H1 (cell line): Measurements from ENCODE around the gene LYRM4. TPM values are rescaled to one million over a fixed set of nuclear protein-coding genes. Genes with fewer than 3 reads are reported as not detected.

Experiments used
- CTCF ChIA-PET: fragments of 300-600 bp; sonication (Branson Sonifier 250); formaldehyde crosslinking; loops from one replicate; lab custom pipeline; 2021; ENCODE audit not compliant: partially characterized antibody; lab: Charles Lee
- POLR2A ChIA-PET: fragments of 300-600 bp; sonication (Branson Sonifier 250); formaldehyde crosslinking; loops from one replicate; lab custom pipeline; 2021; ENCODE audit warnings: inconsistent platforms; ENCODE audit not compliant: partially characterized antibody; lab: Charles Lee
- DNase-seq, 2 experiments: peaks; one replicate each; pipeline versions ENCODE4 v3.0.0 to v3.0.0-alpha.2; 2010 to 2022; ENCODE audit warnings: low spot score in 2 of 2, low read depth in 1 of 2, mixed read lengths in 1 of 2
- FAIRE-seq: peaks from 2 replicates; lab custom pipeline; 2011; peaks lifted over from hg19 to GRCh38; lab: Jason Lieb, UNC
- H2AFZ ChIP-seq: 2 replicates; pipeline ENCODE4 v1.8.1; 2012; ENCODE audit warnings: low read length, inconsistent platforms
- H2AK5ac ChIP-seq: 2 replicates; pipeline ENCODE4 v1.6.1; 2013; ENCODE audit warnings: low read depth, low read length
- H2BK120ac ChIP-seq: replicated peaks from 2 replicates; pipeline ENCODE3; 2013; ENCODE audit warnings: low read depth, low read length, inconsistent platforms
- H2BK12ac ChIP-seq: 2 replicates; pipeline ENCODE4 v1.6.1; 2013; ENCODE audit warnings: low read depth, low read length
- H2BK15ac ChIP-seq: 2 replicates; pipeline ENCODE4 v1.6.1; 2013; ENCODE audit warnings: low read length
- H2BK20ac ChIP-seq: 2 replicates; pipeline ENCODE4 v1.6.1; 2013; ENCODE audit warnings: low read length
- H2BK5ac ChIP-seq: 2 replicates; pipeline ENCODE4 v1.6.1; 2013; ENCODE audit warnings: low read depth, low read length
- H3K14ac ChIP-seq: 2 replicates; pipeline ENCODE4 v1.6.1; 2013; ENCODE audit warnings: inconsistent platforms; ENCODE audit not compliant: insufficient read length
- H3K18ac ChIP-seq: 2 replicates; pipeline ENCODE4 v1.6.1; 2013; ENCODE audit warnings: low read length; ENCODE audit errors: extremely low read depth
- H3K23ac ChIP-seq: 2 replicates; pipeline ENCODE4 v1.6.1; 2013; ENCODE audit warnings: inconsistent platforms; ENCODE audit not compliant: insufficient read length
- H3K23me2 ChIP-seq: 2 replicates; pipeline ENCODE4 v1.6.1; 2013; ENCODE audit warnings: low read depth, low read length
- H3K27ac ChIP-seq: 2 replicates; pipeline ENCODE4 v1.6.1; 2011; ENCODE audit warnings: low read depth, low read length, inconsistent platforms
- H3K27me3 ChIP-seq, 4 experiments: replicated peaks in 1 of 4; 1 replicate in 1 of 4; 2 replicates in 3 of 4; pipeline versions ENCODE4 v1.6.1 to v1.8.1; 2011 to 2013; ENCODE audit warnings: low read length in 3 of 4, mild to moderate bottlenecking in 3 of 4, inconsistent platforms in 2 of 4, mixed read lengths in 2 of 4, moderate library complexity in 1 of 4; ENCODE audit not compliant: control insufficient read depth in 3 of 4, insufficient read depth in 3 of 4; ENCODE audit errors: extremely low read depth in 1 of 4
- H3K36me3 ChIP-seq, 4 experiments: 2 replicates each; pipeline versions ENCODE4 v1.6.1 to v1.8.1; 2011 to 2013; ENCODE audit warnings: mild to moderate bottlenecking in 4 of 4, low read length in 3 of 4, moderate library complexity in 2 of 4, control low read depth in 1 of 4, inconsistent platforms in 1 of 4; ENCODE audit not compliant: insufficient read depth in 4 of 4, control insufficient read depth in 2 of 4
- H3K4ac ChIP-seq: replicated peaks from 2 replicates; pipeline ENCODE3; 2013; ENCODE audit warnings: low read length, low read depth, mixed read lengths, inconsistent platforms; ENCODE audit not compliant: insufficient read length
- H3K4me1 ChIP-seq, 4 experiments: replicated peaks in 1 of 4; 1 replicate in 1 of 4; 2 replicates in 3 of 4; pipeline versions ENCODE4 v1.6.1 to v1.8.1; 2011 to 2013; ENCODE audit warnings: low read length in 3 of 4, inconsistent platforms in 2 of 4, mixed read lengths in 1 of 4; ENCODE audit not compliant: insufficient read depth in 4 of 4, control insufficient read depth in 3 of 4
- H3K4me2 ChIP-seq, 2 experiments: 2 replicates each; pipeline versions ENCODE4 v1.6.1 to v1.8.1; 2011 to 2013; ENCODE audit warnings: low read depth in 2 of 2, low read length in 2 of 2, control low read depth in 1 of 2, inconsistent platforms in 1 of 2, mild to moderate bottlenecking in 1 of 2; ENCODE audit not compliant: insufficient read depth in 1 of 2
- H3K4me3 ChIP-seq, 4 experiments: fragments of 200-600, 300-600 bp in 1 of 4; sonication (generic), shearing (Covaris generic), sonication (Bioruptor Twin) in 1 of 4; 2 replicates each; pipeline versions ENCODE4 v1.5.1 to v1.8.1; 2011 to 2016; ENCODE audit warnings: low read length in 4 of 4, low read depth in 3 of 4, control low read depth in 2 of 4, inconsistent platforms in 2 of 4, mild to moderate bottlenecking in 2 of 4, mixed read lengths in 1 of 4, moderate library complexity in 1 of 4; ENCODE audit not compliant: insufficient read depth in 2 of 4; ENCODE audit errors: extremely low read depth in 1 of 4
- H3K56ac ChIP-seq: replicated peaks from 2 replicates; pipeline ENCODE3; 2013; ENCODE audit warnings: low read depth, mild to moderate bottlenecking, mixed read lengths, low read length, inconsistent platforms; ENCODE audit not compliant: insufficient read length
- H3K79me1 ChIP-seq: 2 replicates; pipeline ENCODE4 v1.6.1; 2013; ENCODE audit warnings: low read depth, low read length, control low read depth
- H3K79me2 ChIP-seq, 2 experiments: 2 replicates each; pipeline versions ENCODE4 v1.6.1 to v1.8.1; 2012 to 2013; ENCODE audit warnings: low read length in 2 of 2, mild to moderate bottlenecking in 2 of 2, inconsistent platforms in 1 of 2; ENCODE audit not compliant: insufficient read depth in 2 of 2, control insufficient read depth in 1 of 2
- H3K9ac ChIP-seq, 4 experiments: replicated peaks in 1 of 4; 1 replicate in 1 of 4; 2 replicates in 3 of 4; pipeline versions ENCODE4 v1.6.1 to v1.8.1; 2011 to 2013; ENCODE audit warnings: low read depth in 3 of 4, low read length in 3 of 4, control low read depth in 2 of 4, mild to moderate bottlenecking in 2 of 4, moderate library complexity in 2 of 4, inconsistent platforms in 1 of 4; ENCODE audit errors: extremely low read depth in 1 of 4
- H3K9me3 ChIP-seq, 2 experiments: 2 replicates each; pipeline versions ENCODE4 v1.6.1 to v1.8.1; 2012 to 2013; ENCODE audit warnings: mild to moderate bottlenecking in 2 of 2, moderate library complexity in 2 of 2, control low read depth in 1 of 2, inconsistent platforms in 1 of 2, low read depth in 1 of 2, low read length in 1 of 2, mixed read lengths in 1 of 2; ENCODE audit not compliant: insufficient read depth in 2 of 2
- H4K20me1 ChIP-seq, 2 experiments: replicated peaks in 1 of 2; 2 replicates each; pipeline versions ENCODE3 to v1.8.1; 2011 to 2013; ENCODE audit warnings: inconsistent platforms in 2 of 2, low read length in 2 of 2, mild to moderate bottlenecking in 1 of 2; ENCODE audit not compliant: insufficient read depth in 2 of 2, control insufficient read depth in 1 of 2
- H4K5ac ChIP-seq: 2 replicates; pipeline ENCODE4 v1.6.1; 2013; ENCODE audit warnings: low read length, low read depth, mixed read lengths, inconsistent platforms; ENCODE audit not compliant: insufficient read length
- H4K8ac ChIP-seq: 2 replicates; pipeline ENCODE4 v1.8.0; 2013; ENCODE audit warnings: mild to moderate bottlenecking, moderate library complexity, low read length, inconsistent platforms; ENCODE audit not compliant: insufficient read depth; ENCODE audit errors: extremely low read depth
- H4K91ac ChIP-seq: replicated peaks from 2 replicates; pipeline ENCODE3; 2013; ENCODE audit warnings: low read length, mixed read lengths, inconsistent platforms; ENCODE audit not compliant: insufficient read length
- WGBS, 2 experiments: shearing (Covaris generic) in 1 of 2; methylation state at CpG; one replicate each; pipeline versions ENCODE4 v1.1.6 to v1.1.7; 2013 to 2015; ENCODE audit warnings: low lambda C conversion rate in 2 of 2, mixed read lengths in 2 of 2, inconsistent platforms in 1 of 2, low coverage in 1 of 2, missing lambda C conversion rate in 1 of 2; ENCODE audit not compliant: insufficient replicate concordance in 2 of 2, insufficient coverage in 1 of 2, insufficient read length in 1 of 2; ENCODE audit errors: extremely low coverage in 1 of 2, missing lambda C conversion rate in 1 of 2; 5-methylcytosine and 5-hydroxymethylcytosine counted together
- polyA plus RNA-seq, 7 experiments: library from polyadenylated mRNA; depleted of rRNA in 3 of 7; stranded (reverse) in 5 of 7; unstranded in 2 of 7; fragments of >200 nt in 5 of 7; fragments of 200-250 nt in 2 of 7; gene quantifications; 1 replicate in 5 of 7; 2 replicates in 1 of 7; 4 replicates in 1 of 7; pipeline versions ENCODE4 v1.2.1 to v1.2.3, GENCODE V29; 2011 to 2013; ENCODE audit warnings: missing spikeins in 2 of 7, mixed read lengths in 2 of 7
- total RNA-seq: library from RNA; stranded (reverse); fragmentation: NEBNext Ultra II Directional; extraction: Animal tissue kit (Norgen Biotek cat#: 25700); gene quantifications from 2 replicates; pipeline ENCODE4 v1.2.1, GENCODE V29; 2021

LYRM4 gene
- total and polyA plus RNA-seq, 2 of the 8 experiments (the other 6 are each of a cell fraction or from before 2014, with no cell fraction given), result 56.6 to 62.8 TPM

DNA sequence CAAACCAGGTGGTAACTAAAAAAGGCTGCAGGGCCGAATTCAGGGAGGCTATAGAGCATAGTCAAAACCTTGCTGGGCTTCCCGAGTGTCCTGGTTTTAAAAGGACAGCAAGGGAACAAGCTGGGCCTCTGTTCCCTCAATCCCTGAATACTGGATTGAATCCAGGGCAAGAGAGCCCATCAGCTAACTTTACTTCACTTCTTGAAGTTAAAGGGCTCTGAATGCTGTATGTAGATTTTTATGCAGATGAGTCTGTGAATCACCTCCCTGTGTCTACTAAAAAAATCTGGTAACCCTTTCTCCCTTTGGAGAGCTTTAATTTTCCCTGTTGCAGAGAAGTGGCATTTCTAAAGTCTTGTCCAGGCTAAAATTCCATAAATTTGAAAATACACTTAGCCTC lies 29.5 kb downstream of the LYRM4 start:
- Histone ChIP-seq H3K9ac (no peak overlapping the region), H3K27ac (no peak overlapping the region), H3K4me2 (no peak overlapping the region), H2BK20ac (no peak overlapping the region), H3K36me3 (no peaks in the 10 kb centered on the region; a peak in 2 of 8 replicates), H3K23me2 (no peaks in the 10 kb centered on the region), H3K18ac (no peak overlapping the region), H3K27me3 (no peaks in the 10 kb centered on the region), H2AFZ (no peak overlapping the region), H2BK120ac (no peak overlapping the region), H2BK15ac (no peak overlapping the region), H4K8ac (no peak overlapping the region), H3K79me2 (peaks cover 2% of the 10 kb centered on the region in 2 experiments; a peak in 1 of 4 replicates), H3K9me3 (no peaks in the 10 kb centered on the region), H3K23ac (no peak overlapping the region), H3K56ac (no peak overlapping the region), H4K91ac (no peak overlapping the region), H4K5ac (no peak overlapping the region), H4K20me1 (peaks cover 0 to 9% of the 10 kb centered on the region in 2 experiments), H3K14ac (no peak overlapping the region), H2AK5ac (no peak overlapping the region), H2BK12ac (no peak overlapping the region), H3K79me1 (peaks cover 2% of the 10 kb centered on the region), H2BK5ac (no peak overlapping the region), H3K4me1 (peaks cover 0 to 6% (median 0%) of the 10 kb centered on the region in 4 experiments; a peak in 1 of 7 replicates), H3K4me3 (no peak overlapping the region), H3K4ac (no peak overlapping the region)
- POLR2A ChIA-PET, result interaction anchor here (0.6 to 1.3 kb wide), 4 partner anchors 12 to 347 kb away, joined by 3 read pairs; no protein-coding TSS in a partner anchor
- CTCF ChIA-PET, result interaction anchor here (0.9 to 2.2 kb wide), 7 partner anchors 10 to 148 kb away, joined by 3 to 8 read pairs (median 5); no protein-coding TSS in a partner anchor
- WGBS, 2 experiments, result 86% methylated on average over 2 of the region's 2 CpGs; no CpG with 5 or more reads in 1 of the 2 experiments
- FAIRE-seq (no peak), DNase-seq (no peak)
